ENCODE results near the gene IGF2R.

IGF2R gene

GRCh38 chr6:160004018-160004417 is 35.1 kb downstream of the IGF2R start:
- Mint-ChIP-seq H3K4me3 (no peak overlapping the region), H3K27me3 (ENCODE audit: low read depth) (no peaks in the 10 kb centered on the region), H3K4me1 (ENCODE audit: low read depth) (peaks cover 24% of the 10 kb centered on the region), H3K27ac (no peak overlapping the region), H3K9me3 (no peaks in the 10 kb centered on the region), H3K36me3 (ENCODE audit: low read depth) (peaks cover 31% of the 10 kb centered on the region)
- no peak for DNase-seq (ENCODE audit: low spot score)

GRCh38 chr6:160004419-160005175 is 35.7 kb downstream of the IGF2R start:
- peaks cover 20% of the 10 kb centered on the region for H3K4me1 Mint-ChIP-seq (ENCODE audit: low read depth)

GRCh38 chr6:160005211-160005610 is 36.3 kb downstream of the IGF2R start:
- no peak overlapping the region for H3K27ac Mint-ChIP-seq
- peaks cover 28% of the 10 kb centered on the region for H3K36me3 Mint-ChIP-seq (ENCODE audit: low read depth)
- H3K4me3 Mint-ChIP-seq: no peak overlapping the region
- peaks cover 20% of the 10 kb centered on the region for H3K4me1 Mint-ChIP-seq (ENCODE audit: low read depth)
- no peaks in the 10 kb centered on the region for H3K9me3 Mint-ChIP-seq
- no peak for DNase-seq (ENCODE audit: low spot score)
- H3K27me3 Mint-ChIP-seq (ENCODE audit: low read depth): no peaks in the 10 kb centered on the region

More at GRCh38 chr6:160004419-160005175, 35.7 kb downstream of the IGF2R start:
- Mint-ChIP-seq H3K4me3 (no peak overlapping the region), H3K27me3 (ENCODE audit: low read depth) (no peaks in the 10 kb centered on the region), H3K36me3 (ENCODE audit: low read depth) (peaks cover 30% of the 10 kb centered on the region), H3K27ac (no peak overlapping the region), H3K9me3 (no peaks in the 10 kb centered on the region)
- no peak for DNase-seq (ENCODE audit: low spot score)

- Mint-ChIP-seq H3K9me3 (no peaks in the 10 kb centered on the region), H3K4me1 (ENCODE audit: low read depth) (peaks cover 20% of the 10 kb centered on the region), H3K27me3 (ENCODE audit: low read depth) (no peaks in the 10 kb centered on the region), H3K4me3 (no peak overlapping the region), H3K36me3 (ENCODE audit: low read depth) (peaks cover 30% of the 10 kb centered on the region), H3K27ac (no peak overlapping the region)
- DNase-seq (ENCODE audit: low spot score): no peak
Observed at GRCh38 chr6:160005861-160006540, 37.1 kb downstream of the IGF2R start.

- DNase-seq (ENCODE audit: low spot score): no peak
- no peaks in the 10 kb centered on the region for H3K9me3 Mint-ChIP-seq
- peaks cover 40% of the 10 kb centered on the region for H3K36me3 Mint-ChIP-seq (ENCODE audit: low read depth)
- H3K4me1 Mint-ChIP-seq (ENCODE audit: low read depth): peaks cover 22% of the 10 kb centered on the region
- H3K27me3 Mint-ChIP-seq (ENCODE audit: low read depth): no peaks in the 10 kb centered on the region
- no peak overlapping the region for H3K4me3 Mint-ChIP-seq
- no peak overlapping the region for H3K27ac Mint-ChIP-seq
Observed at GRCh38 chr6:160007145-160007544, 38.3 kb downstream of the IGF2R start.

GRCh38 chr6:160007611-160008010 is 38.7 kb downstream of the IGF2R start:
- H3K9me3 Mint-ChIP-seq: no peaks in the 10 kb centered on the region
- no peaks in the 10 kb centered on the region for H3K27me3 Mint-ChIP-seq (ENCODE audit: low read depth)
- H3K27ac Mint-ChIP-seq: no peak overlapping the region
- peaks cover 20% of the 10 kb centered on the region for H3K4me1 Mint-ChIP-seq (ENCODE audit: low read depth)
- H3K36me3 Mint-ChIP-seq (ENCODE audit: low read depth): peaks cover 40% of the 10 kb centered on the region
- H3K4me3 Mint-ChIP-seq: no peak overlapping the region
- DNase-seq (ENCODE audit: low spot score): no peak

GRCh38 chr6:160010067-160010466 is 41.2 kb downstream of the IGF2R start:
- no peak overlapping the region for H3K4me3 Mint-ChIP-seq
- peaks cover 37% of the 10 kb centered on the region for H3K4me1 Mint-ChIP-seq (ENCODE audit: low read depth)
- no peaks in the 10 kb centered on the region for H3K27me3 Mint-ChIP-seq (ENCODE audit: low read depth)
- DNase-seq (ENCODE audit: low spot score): no peak
- H3K9me3 Mint-ChIP-seq: no peaks in the 10 kb centered on the region
- peaks cover 43% of the 10 kb centered on the region for H3K36me3 Mint-ChIP-seq (ENCODE audit: low read depth)
- H3K27ac Mint-ChIP-seq: no peak overlapping the region

GRCh38 chr6:160013987-160014868 is 45.3 kb downstream of the IGF2R start:
- Mint-ChIP-seq H3K36me3 (ENCODE audit: low read depth) (peaks cover 59% of the 10 kb centered on the region), H3K4me3 (peak overlapping the region; percentile 64), H3K4me1 (ENCODE audit: low read depth) (peaks cover 59% of the 10 kb centered on the region), H3K27me3 (ENCODE audit: low read depth) (no peaks in the 10 kb centered on the region), H3K27ac (peak overlapping the region; percentile 93), H3K9me3 (no peaks in the 10 kb centered on the region)
- peak; percentile 18 for DNase-seq (ENCODE audit: low spot score)

- no peaks in the 10 kb centered on the region for H3K9me3 Mint-ChIP-seq
- no peak for DNase-seq (ENCODE audit: low spot score)
- peaks cover 60% of the 10 kb centered on the region for H3K36me3 Mint-ChIP-seq (ENCODE audit: low read depth)
- peak overlapping the region; percentile 64 for H3K4me3 Mint-ChIP-seq
- peak overlapping the region; percentile 93 for H3K27ac Mint-ChIP-seq
- H3K27me3 Mint-ChIP-seq (ENCODE audit: low read depth): no peaks in the 10 kb centered on the region
- peaks cover 63% of the 10 kb centered on the region for H3K4me1 Mint-ChIP-seq (ENCODE audit: low read depth)
Observed at GRCh38 chr6:160014869-160015182, 45.9 kb downstream of the IGF2R start.

- H3K27ac Mint-ChIP-seq: peak overlapping the region; percentile 93
- peaks cover 59% of the 10 kb centered on the region for H3K36me3 Mint-ChIP-seq (ENCODE audit: low read depth)
- H3K4me1 Mint-ChIP-seq (ENCODE audit: low read depth): peaks cover 65% of the 10 kb centered on the region
- H3K9me3 Mint-ChIP-seq: no peaks in the 10 kb centered on the region
- peak; percentile 59 for DNase-seq (ENCODE audit: low spot score)
- no peaks in the 10 kb centered on the region for H3K27me3 Mint-ChIP-seq (ENCODE audit: low read depth)
- peak overlapping the region; percentile 64 for H3K4me3 Mint-ChIP-seq
Observed at GRCh38 chr6:160015778-160016684, 47.1 kb downstream of the IGF2R start.

- peaks cover 28% of the 10 kb centered on the region for H3K4me1 Mint-ChIP-seq (ENCODE audit: low read depth)
- H3K27ac Mint-ChIP-seq: no peak overlapping the region
- no peak for DNase-seq (ENCODE audit: low spot score)
- no peaks in the 10 kb centered on the region for H3K9me3 Mint-ChIP-seq
- H3K4me3 Mint-ChIP-seq: no peak overlapping the region
- no peaks in the 10 kb centered on the region for H3K27me3 Mint-ChIP-seq (ENCODE audit: low read depth)
- peaks cover 34% of the 10 kb centered on the region for H3K36me3 Mint-ChIP-seq (ENCODE audit: low read depth)
Observed at GRCh38 chr6:160022101-160022500, 53.2 kb downstream of the IGF2R start.

GRCh38 chr6:160022793-160023192 is 53.9 kb downstream of the IGF2R start:
- Mint-ChIP-seq H3K27ac (no peak overlapping the region), H3K9me3 (no peaks in the 10 kb centered on the region), H3K27me3 (ENCODE audit: low read depth) (no peaks in the 10 kb centered on the region), H3K4me3 (no peak overlapping the region), H3K36me3 (ENCODE audit: low read depth) (peaks cover 35% of the 10 kb centered on the region), H3K4me1 (ENCODE audit: low read depth) (peaks cover 26% of the 10 kb centered on the region)
- no peak for DNase-seq (ENCODE audit: low spot score)

- H3K36me3 Mint-ChIP-seq (ENCODE audit: low read depth): peaks cover 31% of the 10 kb centered on the region
- H3K9me3 Mint-ChIP-seq: no peaks in the 10 kb centered on the region
- H3K4me1 Mint-ChIP-seq (ENCODE audit: low read depth): peaks cover 22% of the 10 kb centered on the region
- H3K4me3 Mint-ChIP-seq: no peak overlapping the region
- no peak overlapping the region for H3K27ac Mint-ChIP-seq
- H3K27me3 Mint-ChIP-seq (ENCODE audit: low read depth): no peaks in the 10 kb centered on the region
- DNase-seq (ENCODE audit: low spot score): no peak
Observed at GRCh38 chr6:160024152-160024551, 55.3 kb downstream of the IGF2R start.

Data from T-helper 2 cell treated with Interferon-gamma antibody and Interleukin-4, amounts not matched to agents 5 μg/mL and 100 μg/mL, for 36 hours (primary cell).